T follicular helper cell (primary cell): Measurements from ENCODE around the gene ERC2.

Experiments used
- DNase-seq: peaks from one replicate; pipeline ENCODE4 v3.0.0-alpha.2; 2020; ENCODE audit warnings: low read depth

Gene ERC2

GRCh38 chr3:56001537-56001936, 466.7 kb downstream of the ERC2 start:
- DNase-seq: no peak

GRCh38 chr3:55989366-55989765, 478.9 kb downstream of the ERC2 start:
- no peak for DNase-seq

GRCh38 chr3:55988905-55989304, 479.4 kb downstream of the ERC2 start:
- no peak for DNase-seq

- DNase-seq: no peak
These were observed 483.6 kb downstream of the ERC2 start for GRCh38 chr3:55984626-55985025.

GRCh38 chr3:55978953-55979352, 489.3 kb downstream of the ERC2 start:
- DNase-seq: no peak

- DNase-seq: no peak
These were observed 493.7 kb downstream of the ERC2 start for GRCh38 chr3:55974421-55975165.

- no peak for DNase-seq
These were observed 498.6 kb downstream of the ERC2 start for GRCh38 chr3:55969634-55970033.

GRCh38 chr3:55968331-55968730, 499.9 kb downstream of the ERC2 start:
- DNase-seq: no peak

- no peak for DNase-seq
These were observed 501.7 kb downstream of the ERC2 start for GRCh38 chr3:55966566-55966965.

- DNase-seq: no peak
These were observed 502.5 kb downstream of the ERC2 start for GRCh38 chr3:55965776-55966175.

GRCh38 chr3:55964491-55964985, 503.7 kb downstream of the ERC2 start:
- DNase-seq: no peak

- DNase-seq: no peak
These were observed 504.7 kb downstream of the ERC2 start for GRCh38 chr3:55963601-55964000.

GRCh38 chr3:55959471-55960080, 508.7 kb downstream of the ERC2 start:
- DNase-seq: no peak

- no peak for DNase-seq
These were observed 509.7 kb downstream of the ERC2 start for GRCh38 chr3:55958605-55959004.

GRCh38 chr3:55955891-55956477, 512.3 kb downstream of the ERC2 start:
- DNase-seq: no peak

- DNase-seq: no peak
These were observed 516.9 kb downstream of the ERC2 start for GRCh38 chr3:55951388-55951787.

- no peak for DNase-seq
These were observed 520.9 kb downstream of the ERC2 start for GRCh38 chr3:55947406-55947805.

GRCh38 chr3:55946574-55947160, 521.6 kb downstream of the ERC2 start:
- no peak for DNase-seq

GRCh38 chr3:55942868-55943267, 525.4 kb downstream of the ERC2 start:
- no peak for DNase-seq

- DNase-seq: no peak
These were observed 529.0 kb downstream of the ERC2 start for GRCh38 chr3:55939287-55939686.

GRCh38 chr3:55937301-55937700, 531.0 kb downstream of the ERC2 start:
- DNase-seq: no peak

GRCh38 chr3:55936549-55937052, 531.7 kb downstream of the ERC2 start:
- DNase-seq: no peak

- DNase-seq: no peak
These were observed 533.0 kb downstream of the ERC2 start for GRCh38 chr3:55935241-55935640.
